ENCODE data around the gene MAPT.

DNA sequence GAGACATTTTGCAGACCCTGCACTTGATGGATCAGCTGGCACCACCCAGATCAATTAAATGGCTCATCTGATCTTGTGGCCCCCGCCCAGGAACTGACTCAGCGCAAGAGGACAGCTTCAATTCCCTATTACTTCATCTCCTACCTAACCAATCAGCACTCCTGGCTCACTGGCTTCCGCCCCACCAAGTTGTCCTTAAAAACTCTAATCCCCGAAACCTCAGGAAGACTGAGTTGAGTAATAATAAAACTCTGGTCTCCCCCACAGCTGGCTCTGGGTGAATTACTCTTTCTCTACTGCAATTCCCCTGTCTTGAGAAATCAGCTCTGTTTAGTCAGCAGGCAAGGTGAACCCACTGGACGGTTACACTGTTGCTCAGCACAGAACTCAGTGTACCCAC, 26.1 kb upstream of the MAPT start:
- TF ChIP-seq MAX (IDR thresholded peaks at IDR 0.05; ENCODE audit: low read depth, low read length) (no peak), CTCF (IDR thresholded peaks at IDR 0.05; ENCODE audit: low read depth, low read length) (no peak), POLR2A (IDR thresholded peaks at IDR 0.05; ENCODE audit: extremely low read depth, insufficient read length) (no peak), MYC (IDR thresholded peaks at IDR 0.05; ENCODE audit: low read depth, low read length) (peak; percentile 14; the same call in 1 of the 2 replicates)

Data from NB4 (cell line).